Activated CD8-positive, alpha-beta memory T cell treated with anti-CD3 and anti-CD28 coated beads, Interleukin-2, amount 10 ng/mL, durations not matched to agents 7 days and 5 days (primary cell): ENCODE data around the gene ENPP6. TPM values are rescaled to one million over a fixed set of nuclear protein-coding genes. Genes with fewer than 3 reads are reported as not detected.

Experiments used
- ATAC-seq: fragments of 150-1000 bp; cut with Tn5 transposase; one replicate; pipeline ENCODE4 v1.10.0; 2021; ENCODE audit warnings: moderate library complexity
- CTCF ChIA-PET: fragments of 350-600 bp; sonication (Branson Sonifier 250); formaldehyde crosslinking; loops from one replicate; lab custom pipeline; 2021; ENCODE audit warnings: antibody characterized with exemption; lab: Charles Lee
- DNase-seq: peaks from one replicate; pipeline ENCODE4 v3.0.0-alpha.2; 2020
- H3K27ac Mint-ChIP-seq: one replicate; pipeline ENCODE4 v1.8.0; 2021; ENCODE audit warnings: mild to moderate bottlenecking, mixed read lengths
- H3K27me3 Mint-ChIP-seq: one replicate; pipeline ENCODE4 v1.8.0; 2021; ENCODE audit warnings: mixed read lengths
- H3K36me3 Mint-ChIP-seq: one replicate; pipeline ENCODE4 v1.8.0; 2021; ENCODE audit warnings: mild to moderate bottlenecking, mixed read lengths
- H3K4me1 Mint-ChIP-seq: one replicate; pipeline ENCODE4 v1.8.0; 2021; ENCODE audit warnings: mixed read lengths
- H3K4me3 Mint-ChIP-seq: one replicate; pipeline ENCODE4 v1.8.0; 2021; ENCODE audit warnings: mild to moderate bottlenecking, moderate library complexity, mixed read lengths
- H3K9me3 Mint-ChIP-seq: one replicate; pipeline ENCODE4 v1.8.0; 2022; ENCODE audit warnings: low read depth, mixed read lengths
- total RNA-seq, 2 experiments: library from RNA; stranded (reverse); gene quantifications; one replicate each; pipeline ENCODE4 v1.2.3, GENCODE V29; 2021

The ENPP6 gene
- total RNA-seq, 2 experiments from 2014 or later: 6.2 to 6.9 TPM

DNA sequence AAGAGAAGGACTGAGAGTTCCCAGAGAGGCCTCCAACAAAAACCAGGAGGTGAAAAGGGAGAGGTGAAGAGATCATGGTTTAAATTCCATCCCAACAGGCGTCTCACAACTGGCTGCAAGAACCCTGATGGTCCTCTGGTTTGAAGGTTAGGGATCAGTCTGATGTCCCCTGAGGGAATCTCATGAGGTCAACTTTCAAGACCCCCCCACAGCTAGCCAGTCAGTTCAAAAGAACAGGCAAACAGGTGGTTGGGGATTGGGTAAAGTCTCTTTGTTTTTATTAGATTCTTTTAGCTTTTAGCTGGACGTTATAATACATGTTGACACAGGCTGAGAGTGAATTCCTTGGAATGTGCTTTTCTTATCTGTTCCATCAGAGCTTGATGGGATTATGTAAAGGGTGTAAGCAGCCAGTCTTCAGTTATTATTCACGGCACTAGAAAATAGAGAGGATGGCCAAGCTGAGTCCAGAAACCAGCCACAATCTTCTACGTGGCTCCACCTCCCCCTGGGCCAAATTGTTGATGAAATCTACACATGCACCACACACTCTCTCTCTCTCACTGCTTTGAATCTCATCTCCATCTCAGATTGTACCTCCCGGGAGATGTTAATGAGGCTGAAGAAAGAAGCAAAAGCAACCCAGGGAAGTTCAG, 20.8 kb downstream of the ENPP6 start:
- peaks cover 13% of the 10 kb centered on the region for H3K27me3 Mint-ChIP-seq
- CTCF ChIA-PET: interaction anchor here (1.0 to 1.2 kb wide), 2 partner anchors 55 to 741 kb away, joined by 3 read pairs; no protein-coding TSS in a partner anchor
- H3K4me3 Mint-ChIP-seq: no peak overlapping the region

DNA sequence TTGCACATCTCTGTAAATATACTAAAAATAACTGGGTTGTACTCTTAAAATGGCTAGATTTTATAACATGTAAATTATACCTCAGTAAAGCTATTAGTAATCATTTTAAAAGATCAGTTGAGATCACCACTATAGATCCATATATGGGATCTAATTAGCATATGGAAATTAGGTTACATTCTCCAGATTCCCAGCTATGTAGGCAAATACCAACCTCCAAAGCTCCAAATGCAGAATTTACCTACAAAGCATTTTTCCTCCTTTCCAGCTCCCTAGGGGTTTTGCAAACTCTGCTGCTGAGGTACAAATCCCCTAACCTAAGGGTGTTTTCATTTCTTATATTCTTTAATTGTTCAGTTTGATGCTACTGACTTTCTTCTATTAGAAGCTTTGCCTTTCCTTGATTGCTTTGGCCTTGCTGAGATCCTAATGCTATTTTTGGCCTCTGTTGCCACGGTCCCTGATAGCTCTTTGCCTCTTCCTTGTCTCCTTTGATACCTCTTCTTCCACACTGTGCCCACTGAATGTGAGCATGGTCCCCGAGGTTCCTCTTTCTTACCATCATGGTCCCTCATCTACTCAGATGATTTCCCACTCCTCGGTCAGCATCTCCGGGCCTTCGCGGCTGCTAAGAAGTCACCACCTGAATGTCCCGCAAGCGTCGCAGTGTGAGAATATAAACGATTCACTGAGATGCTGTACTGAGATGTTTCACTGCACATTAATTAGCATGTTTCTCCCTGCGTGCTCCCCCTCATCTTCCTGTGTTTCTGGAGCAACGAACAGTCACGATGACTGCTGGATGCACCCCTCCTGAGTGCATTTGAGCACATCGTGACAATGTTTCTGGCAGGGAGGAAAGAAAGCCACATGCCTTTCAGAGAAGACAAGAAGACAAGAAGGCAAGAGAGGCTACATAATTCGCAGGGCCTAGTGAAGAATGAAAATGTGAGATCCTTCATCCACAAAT, 23.8 kb downstream of the ENPP6 start:
- Mint-ChIP-seq H3K36me3 (no peaks in the 10 kb centered on the region), H3K27me3 (peaks cover 21% of the 10 kb centered on the region), H3K9me3 (no peaks in the 10 kb centered on the region), H3K4me3 (no peak overlapping the region), H3K4me1 (no peaks in the 10 kb centered on the region), H3K27ac (no peak overlapping the region)
- DNase-seq: no peak
- no peak for ATAC-seq
- CTCF ChIA-PET: no interaction called here

More for the DNA sequence above, 20.8 kb downstream of the ENPP6 start:
- H3K9me3 Mint-ChIP-seq: no peaks in the 10 kb centered on the region
- no peak for ATAC-seq
- H3K27ac Mint-ChIP-seq: no peak overlapping the region
- no peaks in the 10 kb centered on the region for H3K4me1 Mint-ChIP-seq
- H3K36me3 Mint-ChIP-seq: no peaks in the 10 kb centered on the region
- no peak for DNase-seq

DNA sequence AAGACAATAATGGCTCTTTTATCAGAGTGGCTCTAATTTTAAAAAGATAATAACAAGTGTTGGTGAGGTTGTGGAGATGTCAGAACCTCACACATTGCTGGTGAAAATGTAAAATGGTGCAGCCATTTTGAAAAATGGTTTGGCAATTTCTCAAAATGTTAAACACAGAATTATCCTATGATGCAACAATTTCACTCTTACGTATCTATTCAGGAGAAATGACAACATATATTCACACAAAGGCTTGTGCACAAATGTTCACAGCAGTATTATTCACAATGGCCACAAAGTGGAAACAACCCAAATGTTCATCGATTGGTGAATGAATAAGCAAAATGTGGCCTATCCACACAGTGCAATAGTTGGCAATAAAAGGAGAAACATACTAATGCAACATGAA, 24.7 kb downstream of the ENPP6 start:
- peaks cover 21% of the 10 kb centered on the region for H3K27me3 Mint-ChIP-seq
- no peaks in the 10 kb centered on the region for H3K4me1 Mint-ChIP-seq
- no peaks in the 10 kb centered on the region for H3K36me3 Mint-ChIP-seq
- no peak for ATAC-seq
- CTCF ChIA-PET: no interaction called here
- no peak for DNase-seq
- H3K4me3 Mint-ChIP-seq: no peak overlapping the region
- no peak overlapping the region for H3K27ac Mint-ChIP-seq
- no peaks in the 10 kb centered on the region for H3K9me3 Mint-ChIP-seq

DNA sequence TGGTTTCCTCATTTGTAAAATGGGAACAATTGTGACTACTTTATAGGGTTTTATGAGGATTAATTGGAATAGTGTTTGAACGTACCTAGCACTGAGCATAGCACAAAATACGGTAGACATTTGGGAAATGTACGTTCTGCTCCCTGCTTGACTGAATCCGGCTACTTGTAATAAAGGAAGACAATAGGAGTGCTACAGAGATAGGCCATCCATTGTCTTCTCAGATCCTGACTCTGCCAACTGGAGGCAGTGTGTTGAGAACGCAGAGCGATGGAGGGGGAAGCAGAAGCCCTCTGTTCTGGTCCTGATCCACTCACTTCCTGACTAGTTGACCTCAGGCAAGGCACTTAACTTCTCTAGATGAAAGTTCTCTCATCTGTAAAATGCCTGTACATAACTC, 26.4 kb downstream of the ENPP6 start:
- peaks cover 19% of the 10 kb centered on the region for H3K27me3 Mint-ChIP-seq
- H3K4me1 Mint-ChIP-seq: no peaks in the 10 kb centered on the region
- CTCF ChIA-PET: no interaction called here
- ATAC-seq: no peak
- no peak overlapping the region for H3K27ac Mint-ChIP-seq
- H3K9me3 Mint-ChIP-seq: no peaks in the 10 kb centered on the region
- no peak for DNase-seq
- no peaks in the 10 kb centered on the region for H3K36me3 Mint-ChIP-seq
- H3K4me3 Mint-ChIP-seq: no peak overlapping the region

DNA sequence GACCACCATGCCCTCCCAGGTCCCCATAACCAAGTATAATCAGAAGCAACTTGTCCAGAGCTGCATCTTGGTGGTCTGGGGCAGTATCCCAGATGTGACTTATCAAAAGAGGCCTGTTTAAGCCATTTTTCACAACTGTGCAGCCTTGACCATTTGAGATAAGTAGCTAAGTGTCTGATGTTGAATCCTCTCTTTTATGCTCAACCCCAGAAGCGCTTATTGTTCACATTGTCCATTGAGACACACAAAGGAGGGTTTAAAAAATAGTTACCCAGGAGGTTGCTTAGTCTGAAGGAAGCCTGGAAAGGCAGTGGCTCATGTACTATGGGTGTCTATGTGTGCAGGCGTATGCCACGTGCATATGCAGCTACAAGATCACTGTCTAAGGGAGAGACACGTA, 27.0 kb downstream of the ENPP6 start:
- CTCF ChIA-PET: no interaction called here
- Mint-ChIP-seq H3K4me1 (no peaks in the 10 kb centered on the region), H3K27me3 (peaks cover 20% of the 10 kb centered on the region), H3K36me3 (no peaks in the 10 kb centered on the region), H3K4me3 (no peak overlapping the region), H3K9me3 (no peaks in the 10 kb centered on the region), H3K27ac (no peak overlapping the region)
- ATAC-seq (no peak), DNase-seq (no peak)

DNA sequence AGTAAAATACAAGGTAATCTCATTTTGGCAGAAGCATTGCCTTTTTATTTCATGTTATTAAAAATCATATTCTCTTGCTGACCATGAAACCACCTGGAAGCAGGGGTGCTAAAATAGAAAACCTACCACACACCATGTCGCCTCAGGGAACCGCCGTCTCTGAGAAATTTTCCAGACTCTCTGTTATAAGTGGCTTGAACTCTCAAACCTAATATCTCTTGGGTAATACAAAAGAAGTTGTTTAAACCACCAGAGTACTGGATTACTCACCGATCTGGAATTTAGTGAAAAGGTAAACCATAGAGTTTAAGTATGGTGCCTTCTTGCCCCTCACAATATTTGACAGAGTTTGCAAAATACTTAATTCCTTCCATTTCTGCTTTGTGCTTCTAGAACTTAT, 27.7 kb downstream of the ENPP6 start:
- no peak overlapping the region for H3K4me3 Mint-ChIP-seq
- H3K36me3 Mint-ChIP-seq: no peaks in the 10 kb centered on the region
- H3K27me3 Mint-ChIP-seq: peaks cover 26% of the 10 kb centered on the region
- no peaks in the 10 kb centered on the region for H3K4me1 Mint-ChIP-seq
- no peak overlapping the region for H3K27ac Mint-ChIP-seq
- H3K9me3 Mint-ChIP-seq: no peaks in the 10 kb centered on the region
- ATAC-seq (no peak), DNase-seq (no peak)
- CTCF ChIA-PET: no interaction called here

DNA sequence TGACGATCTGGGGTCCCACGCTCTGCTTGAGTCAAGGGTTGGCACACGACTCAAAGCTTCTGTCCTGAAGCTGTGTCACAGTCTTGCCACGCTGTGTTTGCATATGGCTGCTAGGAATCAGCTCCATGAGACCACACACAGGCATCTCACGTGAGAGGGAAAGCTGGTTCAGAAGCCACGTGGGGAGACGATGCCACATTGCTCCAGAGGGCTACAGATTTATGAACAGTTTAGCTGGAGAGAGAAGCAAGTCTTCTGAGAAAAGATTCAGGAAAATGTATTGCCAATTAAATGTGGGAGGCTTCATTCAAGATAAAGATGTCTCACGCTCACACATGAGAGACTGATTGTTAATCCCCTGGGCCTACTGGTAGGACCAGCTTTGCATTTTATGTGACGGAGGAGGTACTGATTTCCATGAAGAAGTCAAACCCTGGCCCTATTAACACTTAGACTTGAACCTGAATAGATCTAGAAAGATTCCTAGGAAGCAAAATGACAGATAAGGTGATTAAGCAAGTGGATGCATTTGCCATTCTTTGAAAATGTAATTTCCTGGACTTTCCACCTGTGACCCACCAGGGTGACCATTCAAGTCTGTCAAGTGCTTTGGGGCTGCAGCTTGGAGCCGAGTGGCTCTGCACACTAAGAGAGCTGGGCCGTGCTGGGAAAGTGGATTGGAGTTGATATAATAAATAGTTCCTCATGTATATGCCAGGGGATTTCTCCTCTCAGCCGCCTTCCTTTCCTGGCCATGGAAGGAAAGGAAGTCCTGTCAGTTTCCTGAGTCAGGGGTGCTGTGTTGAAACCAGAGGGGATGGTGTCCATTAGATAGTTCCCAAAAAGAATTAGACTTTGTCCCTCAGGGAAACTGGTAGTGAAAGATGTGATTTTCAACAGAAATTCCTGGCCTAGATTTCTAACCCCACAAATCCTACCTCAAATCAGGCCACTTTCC, 29.0 kb downstream of the ENPP6 start:
- H3K27me3 Mint-ChIP-seq: peaks cover 29% of the 10 kb centered on the region
- no peaks in the 10 kb centered on the region for H3K36me3 Mint-ChIP-seq
- no peaks in the 10 kb centered on the region for H3K9me3 Mint-ChIP-seq
- H3K27ac Mint-ChIP-seq: no peak overlapping the region
- DNase-seq (no peak), ATAC-seq (no peak)
- H3K4me1 Mint-ChIP-seq: no peaks in the 10 kb centered on the region
- CTCF ChIA-PET: no interaction called here
- H3K4me3 Mint-ChIP-seq: no peak overlapping the region

DNA sequence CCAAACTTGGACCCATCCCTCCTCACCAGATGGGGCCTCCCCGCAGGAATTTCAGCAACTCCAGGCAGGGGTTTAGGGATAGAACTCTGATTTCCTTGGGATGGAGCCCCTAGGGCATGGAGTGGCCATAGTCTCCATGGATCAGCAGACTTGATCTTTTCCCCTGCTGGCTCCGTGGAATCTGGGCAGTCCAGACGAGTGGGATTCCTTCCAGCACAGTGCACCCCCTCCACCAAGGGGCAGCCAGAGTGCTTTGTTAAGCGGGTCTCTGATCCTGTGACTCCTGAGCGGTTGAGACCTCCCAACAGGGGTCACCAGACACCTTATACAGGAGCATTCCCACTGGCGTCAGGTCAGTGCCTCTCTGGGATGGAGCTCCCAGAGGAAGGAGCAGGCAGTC, 40.4 kb downstream of the ENPP6 start:
- DNase-seq (no peak), ATAC-seq (no peak)
- H3K4me3 Mint-ChIP-seq: no peak overlapping the region
- H3K27me3 Mint-ChIP-seq: peaks cover 48% of the 10 kb centered on the region
- CTCF ChIA-PET: interaction anchor here (1.4 kb wide), 1 partner anchor 9 kb away, joined by 5 read pairs; no protein-coding TSS in a partner anchor
- peaks cover 12% of the 10 kb centered on the region for H3K9me3 Mint-ChIP-seq
- no peaks in the 10 kb centered on the region for H3K4me1 Mint-ChIP-seq
- H3K36me3 Mint-ChIP-seq: peaks cover 10% of the 10 kb centered on the region
- H3K27ac Mint-ChIP-seq: no peak overlapping the region

DNA sequence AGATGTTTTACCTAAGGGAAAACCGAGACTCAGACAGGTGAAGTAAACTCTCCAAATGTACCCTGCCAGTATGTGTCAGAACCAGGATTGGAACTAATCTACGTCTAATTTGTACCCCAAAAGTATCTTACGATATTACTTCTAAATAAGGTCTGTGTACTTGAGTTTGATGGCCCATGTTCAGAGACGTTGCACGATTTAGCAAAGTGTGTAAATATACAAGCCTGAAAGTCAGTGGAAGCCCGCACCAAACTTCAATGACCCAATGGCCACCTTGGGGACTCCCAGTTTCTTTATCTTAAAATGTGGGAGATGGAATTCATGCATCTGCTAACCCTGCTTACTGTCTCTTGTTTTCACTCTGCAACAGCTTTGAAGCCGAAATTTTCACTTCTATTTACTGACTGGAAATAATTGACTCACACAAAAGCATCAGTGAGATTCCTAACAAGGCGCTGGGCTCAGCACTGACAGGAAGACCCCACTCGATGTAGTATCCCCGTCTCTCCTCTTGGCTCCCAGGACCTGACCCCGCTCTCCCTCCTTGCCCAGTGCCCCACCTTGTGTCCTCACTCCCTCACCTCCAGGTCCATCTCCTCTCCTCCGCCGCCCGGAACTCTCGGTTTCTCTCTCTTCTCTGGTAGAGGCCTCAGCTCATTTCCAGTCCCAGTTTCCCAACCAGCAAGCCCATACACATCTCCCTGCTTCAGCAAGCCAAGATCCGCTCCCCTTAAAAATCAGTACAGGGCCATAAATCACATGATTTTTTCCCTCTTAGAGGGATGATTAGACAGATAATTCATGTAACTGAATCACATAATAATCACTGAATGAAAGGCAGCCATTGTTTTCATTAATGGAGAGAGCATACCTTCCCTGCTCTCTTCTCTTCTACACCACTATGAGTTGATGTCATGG, 42.8 kb downstream of the ENPP6 start:
- H3K4me3 Mint-ChIP-seq: no peak overlapping the region
- CTCF ChIA-PET: no interaction called here
- DNase-seq (no peak), ATAC-seq (no peak)
- peaks cover 14% of the 10 kb centered on the region for H3K4me1 Mint-ChIP-seq
- peaks cover 10% of the 10 kb centered on the region for H3K9me3 Mint-ChIP-seq
- H3K27ac Mint-ChIP-seq: no peak overlapping the region
- peaks cover 30% of the 10 kb centered on the region for H3K27me3 Mint-ChIP-seq
- peaks cover 15% of the 10 kb centered on the region for H3K36me3 Mint-ChIP-seq

DNA sequence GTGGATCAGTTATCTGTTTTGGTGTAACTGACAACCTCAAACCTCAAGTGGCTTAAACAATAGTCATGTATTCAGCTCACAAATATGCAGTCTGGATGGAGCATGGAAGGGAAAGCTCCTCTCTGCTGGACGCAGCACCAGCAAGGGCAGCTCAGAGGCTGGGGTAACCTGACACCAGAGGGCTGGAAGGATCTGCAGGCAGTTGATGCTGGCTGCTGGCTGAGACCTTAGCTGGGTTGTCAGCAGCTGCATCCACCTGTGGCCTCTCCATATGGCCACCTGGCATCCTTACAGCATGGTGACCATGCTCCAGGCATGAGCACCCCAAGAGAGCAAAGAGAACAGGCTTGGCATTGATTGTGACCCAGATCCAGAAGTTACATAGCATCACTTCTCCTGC, 46.7 kb downstream of the ENPP6 start:
- H3K27ac Mint-ChIP-seq: no peak overlapping the region
- H3K27me3 Mint-ChIP-seq: peaks cover 45% of the 10 kb centered on the region
- peak; percentile 10 for ATAC-seq

DNA sequence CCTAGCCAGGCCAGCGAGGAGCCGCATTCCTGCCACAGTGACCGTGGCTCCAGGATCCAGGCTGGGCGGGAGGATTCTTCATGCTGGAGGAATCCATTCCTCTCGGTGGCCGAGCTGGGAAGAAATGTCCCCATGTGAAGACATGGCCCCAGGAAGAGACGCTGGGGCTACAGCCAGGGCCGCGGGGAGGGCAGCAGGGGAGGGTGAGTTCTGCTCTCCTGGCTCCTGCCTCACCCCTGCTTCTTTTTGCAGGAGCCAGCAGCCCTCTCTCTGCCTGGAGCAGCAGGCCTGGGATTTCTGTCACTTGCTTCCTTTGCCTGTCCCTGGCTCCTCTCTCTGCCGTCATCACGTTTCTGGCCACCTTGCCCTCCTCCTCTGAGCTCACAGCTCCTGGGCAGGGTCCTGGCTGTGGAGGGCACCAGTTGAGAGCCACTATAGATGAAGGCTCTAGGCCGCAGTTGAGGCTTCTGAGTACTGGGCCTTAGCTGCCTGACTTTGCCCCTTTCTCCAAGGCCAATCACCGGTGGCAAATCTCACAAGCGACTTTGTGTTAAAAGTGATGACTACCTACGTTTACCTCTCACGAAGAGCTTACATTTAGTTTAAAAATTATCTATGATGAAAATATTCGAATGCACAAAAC, 48.3 kb downstream of the ENPP6 start:
- CTCF ChIA-PET: interaction anchor here (0.9 to 1.4 kb wide), 2 partner anchors 14 to 62 kb away, joined by 3 to 6 read pairs; no protein-coding TSS in a partner anchor
- H3K4me1 Mint-ChIP-seq: peaks cover 22% of the 10 kb centered on the region
- ATAC-seq (no peak), DNase-seq (no peak)
- H3K9me3 Mint-ChIP-seq: no peaks in the 10 kb centered on the region
- H3K27me3 Mint-ChIP-seq: peaks cover 60% of the 10 kb centered on the region
- H3K36me3 Mint-ChIP-seq: peaks cover 10% of the 10 kb centered on the region
- no peak overlapping the region for H3K27ac Mint-ChIP-seq
- H3K4me3 Mint-ChIP-seq: no peak overlapping the region

More for the DNA sequence above, 46.7 kb downstream of the ENPP6 start:
- Mint-ChIP-seq H3K36me3 (peaks cover 10% of the 10 kb centered on the region), H3K9me3 (no peaks in the 10 kb centered on the region), H3K4me1 (peaks cover 22% of the 10 kb centered on the region), H3K4me3 (no peak overlapping the region)
- no peak for DNase-seq
- CTCF ChIA-PET: interaction anchor here (1.3 kb wide), 1 partner anchor 81 kb away, joined by 5 read pairs; no protein-coding TSS in a partner anchor
